ENCODE data around the gene PAQR5.
A peak's percentile ranks its signal among the peaks of the same experiment; 100 is the strongest.

The PAQR5 gene

GRCh38 chr15:69413822-69414700, 115.3 kb downstream of the PAQR5 start, which contains the start of gene KIF23:
Gene KIF23, plus strand, starts transcription at chr15:69414349. Its CDS starts 117 bp downstream, at chr15:69414466.
- Histone ChIP-seq H3K27me3 (replicated peaks; ENCODE audit: control insufficient read depth, insufficient read depth, low read length, poor library complexity, severe bottlenecking) (peaks cover 8% of the 10 kb centered on the region), H3K4me3 (ENCODE audit: insufficient read depth, low read depth, low read length, poor library complexity, severe bottlenecking) (peak within 1 kb of the TSS; percentile 77), H3K27ac (ENCODE audit: insufficient read depth, low read length, poor library complexity, severe bottlenecking) (no peak within 1 kb of the TSS), H3K36me3 (ENCODE audit: control insufficient read depth, insufficient read depth, low read length) (no peaks in the 10 kb centered on the region), H3K4me1 (ENCODE audit: control insufficient read depth, insufficient read depth, low read length, poor library complexity, severe bottlenecking) (peaks cover 9% of the 10 kb centered on the region), H3K9me3 (ENCODE audit: control insufficient read depth, low read length) (no peaks in the 10 kb centered on the region)
- DNase-seq = peak; percentile 87 to 91 (median 89)

- Histone ChIP-seq H3K36me3 (ENCODE audit: control insufficient read depth, insufficient read depth, low read length) (no peaks in the 10 kb centered on the region), H3K4me1 (ENCODE audit: control insufficient read depth, insufficient read depth, low read length, poor library complexity, severe bottlenecking) (peaks cover 9% of the 10 kb centered on the region), H3K27me3 (replicated peaks; ENCODE audit: control insufficient read depth, insufficient read depth, low read length, poor library complexity, severe bottlenecking) (peaks cover 8% of the 10 kb centered on the region), H3K9me3 (ENCODE audit: control insufficient read depth, low read length) (no peaks in the 10 kb centered on the region), H3K4me3 (ENCODE audit: insufficient read depth, low read depth, low read length, poor library complexity, severe bottlenecking) (peak overlapping the region; percentile 77), H3K27ac (ENCODE audit: insufficient read depth, low read length, poor library complexity, severe bottlenecking) (no peak overlapping the region)
- no peak for DNase-seq
These were observed 116.0 kb downstream of the PAQR5 start for GRCh38 chr15:69414701-69415167.

GRCh38 chr15:69415381-69415780, 116.7 kb downstream of the PAQR5 start:
- H3K27ac ChIP-seq (ENCODE audit: insufficient read depth, low read length, poor library complexity, severe bottlenecking) = no peak overlapping the region
- no peak overlapping the region for H3K4me3 ChIP-seq (ENCODE audit: insufficient read depth, low read depth, low read length, poor library complexity, severe bottlenecking)
- no peak for DNase-seq

GRCh38 chr15:69417581-69417980, 118.9 kb downstream of the PAQR5 start:
- Histone ChIP-seq H3K4me1 (ENCODE audit: control insufficient read depth, insufficient read depth, low read length, poor library complexity, severe bottlenecking) (peaks cover 9% of the 10 kb centered on the region), H3K36me3 (ENCODE audit: control insufficient read depth, insufficient read depth, low read length) (no peaks in the 10 kb centered on the region), H3K27ac (ENCODE audit: insufficient read depth, low read length, poor library complexity, severe bottlenecking) (no peak overlapping the region), H3K9me3 (ENCODE audit: control insufficient read depth, low read length) (no peaks in the 10 kb centered on the region), H3K27me3 (replicated peaks; ENCODE audit: control insufficient read depth, insufficient read depth, low read length, poor library complexity, severe bottlenecking) (peaks cover 8% of the 10 kb centered on the region), H3K4me3 (ENCODE audit: insufficient read depth, low read depth, low read length, poor library complexity, severe bottlenecking) (no peak overlapping the region)
- no peak for DNase-seq

More at GRCh38 chr15:69415381-69415780, 116.7 kb downstream of the PAQR5 start:
- Histone ChIP-seq H3K36me3 (ENCODE audit: control insufficient read depth, insufficient read depth, low read length) (no peaks in the 10 kb centered on the region), H3K4me1 (ENCODE audit: control insufficient read depth, insufficient read depth, low read length, poor library complexity, severe bottlenecking) (peaks cover 9% of the 10 kb centered on the region), H3K9me3 (ENCODE audit: control insufficient read depth, low read length) (no peaks in the 10 kb centered on the region), H3K27me3 (replicated peaks; ENCODE audit: control insufficient read depth, insufficient read depth, low read length, poor library complexity, severe bottlenecking) (peaks cover 8% of the 10 kb centered on the region)

GRCh38 chr15:69421498-69421897, 122.8 kb downstream of the PAQR5 start:
- H3K4me3 ChIP-seq (ENCODE audit: insufficient read depth, low read depth, low read length, poor library complexity, severe bottlenecking) = no peak overlapping the region
- no peak for DNase-seq
- H3K9me3 ChIP-seq (ENCODE audit: control insufficient read depth, low read length) = no peaks in the 10 kb centered on the region
- H3K27me3 ChIP-seq (replicated peaks; ENCODE audit: control insufficient read depth, insufficient read depth, low read length, poor library complexity, severe bottlenecking) = no peaks in the 10 kb centered on the region
- H3K27ac ChIP-seq (ENCODE audit: insufficient read depth, low read length, poor library complexity, severe bottlenecking) = no peak overlapping the region
- no peaks in the 10 kb centered on the region for H3K36me3 ChIP-seq (ENCODE audit: control insufficient read depth, insufficient read depth, low read length)
- H3K4me1 ChIP-seq (ENCODE audit: control insufficient read depth, insufficient read depth, low read length, poor library complexity, severe bottlenecking) = no peaks in the 10 kb centered on the region

GRCh38 chr15:69422336-69422895, 123.7 kb downstream of the PAQR5 start:
- no peaks in the 10 kb centered on the region for H3K36me3 ChIP-seq (ENCODE audit: control insufficient read depth, insufficient read depth, low read length)
- H3K4me3 ChIP-seq (ENCODE audit: insufficient read depth, low read depth, low read length, poor library complexity, severe bottlenecking) = no peak overlapping the region
- H3K4me1 ChIP-seq (ENCODE audit: control insufficient read depth, insufficient read depth, low read length, poor library complexity, severe bottlenecking) = no peaks in the 10 kb centered on the region

GRCh38 chr15:69424001-69424400, 125.3 kb downstream of the PAQR5 start:
- no peaks in the 10 kb centered on the region for H3K36me3 ChIP-seq (ENCODE audit: control insufficient read depth, insufficient read depth, low read length)
- no peaks in the 10 kb centered on the region for H3K9me3 ChIP-seq (ENCODE audit: control insufficient read depth, low read length)
- no peak overlapping the region for H3K27ac ChIP-seq (ENCODE audit: insufficient read depth, low read length, poor library complexity, severe bottlenecking)
- H3K4me1 ChIP-seq (ENCODE audit: control insufficient read depth, insufficient read depth, low read length, poor library complexity, severe bottlenecking) = no peaks in the 10 kb centered on the region
- no peaks in the 10 kb centered on the region for H3K27me3 ChIP-seq (replicated peaks; ENCODE audit: control insufficient read depth, insufficient read depth, low read length, poor library complexity, severe bottlenecking)
- H3K4me3 ChIP-seq (ENCODE audit: insufficient read depth, low read depth, low read length, poor library complexity, severe bottlenecking) = no peak overlapping the region
- DNase-seq = no peak

More at GRCh38 chr15:69422336-69422895, 123.7 kb downstream of the PAQR5 start:
- H3K27ac ChIP-seq (ENCODE audit: insufficient read depth, low read length, poor library complexity, severe bottlenecking) = no peak overlapping the region
- H3K9me3 ChIP-seq (ENCODE audit: control insufficient read depth, low read length) = no peaks in the 10 kb centered on the region
- H3K27me3 ChIP-seq (replicated peaks; ENCODE audit: control insufficient read depth, insufficient read depth, low read length, poor library complexity, severe bottlenecking) = no peaks in the 10 kb centered on the region
- DNase-seq = no peak

- Histone ChIP-seq H3K36me3 (ENCODE audit: control insufficient read depth, insufficient read depth, low read length) (no peaks in the 10 kb centered on the region), H3K27ac (ENCODE audit: insufficient read depth, low read length, poor library complexity, severe bottlenecking) (no peak overlapping the region), H3K4me1 (ENCODE audit: control insufficient read depth, insufficient read depth, low read length, poor library complexity, severe bottlenecking) (no peaks in the 10 kb centered on the region), H3K9me3 (ENCODE audit: control insufficient read depth, low read length) (no peaks in the 10 kb centered on the region), H3K4me3 (ENCODE audit: insufficient read depth, low read depth, low read length, poor library complexity, severe bottlenecking) (no peak overlapping the region), H3K27me3 (replicated peaks; ENCODE audit: control insufficient read depth, insufficient read depth, low read length, poor library complexity, severe bottlenecking) (no peaks in the 10 kb centered on the region)
- no peak for DNase-seq
These were observed 126.2 kb downstream of the PAQR5 start for GRCh38 chr15:69424748-69425413.

- H3K27me3 ChIP-seq (replicated peaks; ENCODE audit: control insufficient read depth, insufficient read depth, low read length, poor library complexity, severe bottlenecking) = no peaks in the 10 kb centered on the region
- no peak overlapping the region for H3K27ac ChIP-seq (ENCODE audit: insufficient read depth, low read length, poor library complexity, severe bottlenecking)
- no peak for DNase-seq
- no peaks in the 10 kb centered on the region for H3K36me3 ChIP-seq (ENCODE audit: control insufficient read depth, insufficient read depth, low read length)
- H3K4me1 ChIP-seq (ENCODE audit: control insufficient read depth, insufficient read depth, low read length, poor library complexity, severe bottlenecking) = no peaks in the 10 kb centered on the region
- no peaks in the 10 kb centered on the region for H3K9me3 ChIP-seq (ENCODE audit: control insufficient read depth, low read length)
- H3K4me3 ChIP-seq (ENCODE audit: insufficient read depth, low read depth, low read length, poor library complexity, severe bottlenecking) = no peak overlapping the region
These were observed 135.1 kb downstream of the PAQR5 start for GRCh38 chr15:69433831-69434230.
